ENCODE results near the gene EFCAB5. TPM values are rescaled to one million over a fixed set of nuclear protein-coding genes. Genes with fewer than 3 reads are reported as not detected.

The EFCAB5 gene
- polyA plus RNA-seq, 1 donor from 2014 or later, result 1.0 TPM

DNA sequence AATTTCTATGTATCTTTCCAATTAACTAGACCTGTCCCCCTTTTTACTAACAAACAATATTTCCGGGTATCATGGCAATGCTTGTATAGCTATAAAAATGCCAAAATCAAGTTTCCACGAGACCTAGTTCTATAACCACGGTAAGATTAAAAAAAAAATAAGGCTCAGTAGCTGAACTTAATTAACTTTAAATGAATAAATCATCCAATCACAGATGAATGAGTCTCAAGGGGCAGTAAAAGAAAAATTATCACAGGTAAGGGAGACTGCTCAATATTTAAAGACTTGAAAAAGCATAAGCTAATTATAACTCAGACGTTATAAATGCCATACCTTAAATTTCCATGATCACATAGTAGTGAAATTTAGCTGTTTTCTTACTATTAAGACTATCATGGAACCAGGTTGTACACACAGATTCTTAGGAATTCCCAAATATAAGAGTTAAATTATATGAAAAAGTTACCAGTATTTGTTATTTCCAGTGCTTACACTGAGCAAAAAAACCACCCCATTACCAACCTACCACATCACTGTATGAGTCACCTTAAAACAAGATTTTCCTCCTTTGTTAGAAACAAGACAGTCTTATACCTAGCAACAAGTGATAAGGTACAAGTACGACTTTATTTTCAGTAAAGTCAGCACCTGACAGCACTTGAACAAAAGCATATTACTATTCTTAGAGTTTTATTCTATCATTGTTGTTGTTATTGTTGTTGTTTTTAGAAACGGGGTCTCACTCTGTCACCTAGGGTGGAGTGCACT, 32.0 kb upstream of the EFCAB5 start:
- H3K36me3 ChIP-seq (ENCODE audit: insufficient read depth, low read length), result peaks cover 4% of the 10 kb centered on the region
- no peak overlapping the region for H3K4me2 ChIP-seq (ENCODE audit: low read length)
- H3K9me2 ChIP-seq (ENCODE audit: insufficient read depth, low read length), result no peaks in the 10 kb centered on the region
- no peak overlapping the region for H3K9ac ChIP-seq (ENCODE audit: low read length)
- H3K9me3 ChIP-seq (ENCODE audit: low read length), result peaks cover 8% of the 10 kb centered on the region
- TF ChIP-seq EP300 (conservative IDR thresholded peaks at IDR 0.05; ENCODE audit: poor library complexity, severe bottlenecking), result no peak
- TF ChIP-seq TAF1 (IDR thresholded peaks at IDR 0.05; ENCODE audit: low read depth), result no peak
- TF ChIP-seq, protein P1, sequence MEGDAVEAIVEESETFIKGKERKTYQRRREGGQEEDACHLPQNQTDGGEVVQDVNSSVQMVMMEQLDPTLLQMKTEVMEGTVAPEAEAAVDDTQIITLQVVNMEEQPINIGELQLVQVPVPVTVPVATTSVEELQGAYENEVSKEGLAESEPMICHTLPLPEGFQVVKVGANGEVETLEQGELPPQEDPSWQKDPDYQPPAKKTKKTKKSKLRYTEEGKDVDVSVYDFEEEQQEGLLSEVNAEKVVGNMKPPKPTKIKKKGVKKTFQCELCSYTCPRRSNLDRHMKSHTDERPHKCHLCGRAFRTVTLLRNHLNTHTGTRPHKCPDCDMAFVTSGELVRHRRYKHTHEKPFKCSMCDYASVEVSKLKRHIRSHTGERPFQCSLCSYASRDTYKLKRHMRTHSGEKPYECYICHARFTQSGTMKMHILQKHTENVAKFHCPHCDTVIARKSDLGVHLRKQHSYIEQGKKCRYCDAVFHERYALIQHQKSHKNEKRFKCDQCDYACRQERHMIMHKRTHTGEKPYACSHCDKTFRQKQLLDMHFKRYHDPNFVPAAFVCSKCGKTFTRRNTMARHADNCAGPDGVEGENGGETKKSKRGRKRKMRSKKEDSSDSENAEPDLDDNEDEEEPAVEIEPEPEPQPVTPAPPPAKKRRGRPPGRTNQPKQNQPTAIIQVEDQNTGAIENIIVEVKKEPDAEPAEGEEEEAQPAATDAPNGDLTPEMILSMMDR (IDR thresholded peaks at IDR 0.05; ENCODE audit: poor library complexity, severe bottlenecking), result no peak
- no peak for TF ChIP-seq RAD21 (conservative IDR thresholded peaks at IDR 0.05)
- TF ChIP-seq EZH2 (IDR thresholded peaks at IDR 0.05; ENCODE audit: borderline replicate concordance, insufficient read depth, low read length, poor library complexity, severe bottlenecking), result no peak
- no peak for TF ChIP-seq SMC3 (conservative IDR thresholded peaks at IDR 0.05; ENCODE audit: poor library complexity)
- TF ChIP-seq, protein P2, sequence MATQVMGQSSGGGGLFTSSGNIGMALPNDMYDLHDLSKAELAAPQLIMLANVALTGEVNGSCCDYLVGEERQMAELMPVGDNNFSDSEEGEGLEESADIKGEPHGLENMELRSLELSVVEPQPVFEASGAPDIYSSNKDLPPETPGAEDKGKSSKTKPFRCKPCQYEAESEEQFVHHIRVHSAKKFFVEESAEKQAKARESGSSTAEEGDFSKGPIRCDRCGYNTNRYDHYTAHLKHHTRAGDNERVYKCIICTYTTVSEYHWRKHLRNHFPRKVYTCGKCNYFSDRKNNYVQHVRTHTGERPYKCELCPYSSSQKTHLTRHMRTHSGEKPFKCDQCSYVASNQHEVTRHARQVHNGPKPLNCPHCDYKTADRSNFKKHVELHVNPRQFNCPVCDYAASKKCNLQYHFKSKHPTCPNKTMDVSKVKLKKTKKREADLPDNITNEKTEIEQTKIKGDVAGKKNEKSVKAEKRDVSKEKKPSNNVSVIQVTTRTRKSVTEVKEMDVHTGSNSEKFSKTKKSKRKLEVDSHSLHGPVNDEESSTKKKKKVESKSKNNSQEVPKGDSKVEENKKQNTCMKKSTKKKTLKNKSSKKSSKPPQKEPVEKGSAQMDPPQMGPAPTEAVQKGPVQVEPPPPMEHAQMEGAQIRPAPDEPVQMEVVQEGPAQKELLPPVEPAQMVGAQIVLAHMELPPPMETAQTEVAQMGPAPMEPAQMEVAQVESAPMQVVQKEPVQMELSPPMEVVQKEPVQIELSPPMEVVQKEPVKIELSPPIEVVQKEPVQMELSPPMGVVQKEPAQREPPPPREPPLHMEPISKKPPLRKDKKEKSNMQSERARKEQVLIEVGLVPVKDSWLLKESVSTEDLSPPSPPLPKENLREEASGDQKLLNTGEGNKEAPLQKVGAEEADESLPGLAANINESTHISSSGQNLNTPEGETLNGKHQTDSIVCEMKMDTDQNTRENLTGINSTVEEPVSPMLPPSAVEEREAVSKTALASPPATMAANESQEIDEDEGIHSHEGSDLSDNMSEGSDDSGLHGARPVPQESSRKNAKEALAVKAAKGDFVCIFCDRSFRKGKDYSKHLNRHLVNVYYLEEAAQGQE (IDR thresholded peaks at IDR 0.05; ENCODE audit: borderline replicate concordance), result no peak
- no peak for TF ChIP-seq MXI1 (conservative IDR thresholded peaks at IDR 0.05; ENCODE audit: poor library complexity, severe bottlenecking)
- TF ChIP-seq POLR2AphosphoS5 (IDR thresholded peaks at IDR 0.05), result no peak
- H3K79me2 ChIP-seq (replicated peaks; ENCODE audit: insufficient read depth, low read length), result peaks cover 59% of the 10 kb centered on the region
- H3F3A ChIP-seq (ENCODE audit: insufficient read depth, low read length, poor library complexity, severe bottlenecking), result peaks cover under 1% of the 10 kb centered on the region
- no peak overlapping the region for H3K27ac ChIP-seq (ENCODE audit: low read length)
- no peak overlapping the region for H2AFZ ChIP-seq (ENCODE audit: low read depth, low read length)
- H3K27me3 ChIP-seq (ENCODE audit: insufficient read depth, low read depth, low read length), result no peaks in the 10 kb centered on the region
- peaks cover 4% of the 10 kb centered on the region for H4K20me1 ChIP-seq (ENCODE audit: insufficient read depth)
- no peak overlapping the region for H3K4me3 ChIP-seq (ENCODE audit: low read length)

DNA sequence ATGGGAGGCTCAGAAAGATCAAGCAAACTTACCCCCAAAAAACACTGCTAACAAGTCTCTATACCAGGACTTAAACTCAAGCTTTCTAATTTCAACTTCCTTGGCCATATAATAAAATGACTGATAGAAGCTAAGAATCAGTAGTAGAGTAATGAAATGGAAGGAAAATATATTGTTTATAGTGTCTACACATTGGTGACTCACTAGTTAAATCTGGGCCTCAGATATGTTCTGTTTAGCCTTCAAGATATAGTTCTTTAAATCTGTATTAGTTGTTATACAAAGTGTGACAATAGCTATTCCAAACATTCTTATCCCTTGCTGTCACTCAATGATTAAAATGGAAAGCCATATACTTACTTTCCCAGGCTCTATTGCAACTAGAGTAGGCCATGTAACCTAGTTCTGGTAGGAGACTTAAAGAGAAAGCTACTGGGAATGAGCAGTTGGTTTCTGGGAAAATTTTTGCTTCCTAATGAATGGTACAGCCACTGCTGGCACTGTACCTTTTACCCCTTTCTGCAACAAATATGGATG, 29.7 kb upstream of the EFCAB5 start:
- no peak overlapping the region for H2AFZ ChIP-seq (ENCODE audit: low read depth, low read length)
- no peak overlapping the region for H3K4me3 ChIP-seq (ENCODE audit: low read length)
- peaks cover 5% of the 10 kb centered on the region for H3F3A ChIP-seq (ENCODE audit: insufficient read depth, low read length, poor library complexity, severe bottlenecking)
- H4K20me1 ChIP-seq (ENCODE audit: insufficient read depth), result peaks cover 4% of the 10 kb centered on the region
- no peaks in the 10 kb centered on the region for H3K36me3 ChIP-seq (ENCODE audit: insufficient read depth, low read length)
- H3K9ac ChIP-seq (ENCODE audit: low read length), result no peak overlapping the region
- peaks cover 46% of the 10 kb centered on the region for H3K79me2 ChIP-seq (replicated peaks; ENCODE audit: insufficient read depth, low read length)
- H3K27ac ChIP-seq (ENCODE audit: low read length), result no peak overlapping the region
- H3K9me3 ChIP-seq (ENCODE audit: low read length), result no peaks in the 10 kb centered on the region
- no peaks in the 10 kb centered on the region for H3K9me2 ChIP-seq (ENCODE audit: insufficient read depth, low read length)
- TF ChIP-seq MXI1 (conservative IDR thresholded peaks at IDR 0.05; ENCODE audit: poor library complexity, severe bottlenecking) (no peak), EZH2 (IDR thresholded peaks at IDR 0.05; ENCODE audit: borderline replicate concordance, insufficient read depth, low read length, poor library complexity, severe bottlenecking) (no peak), RAD21 (conservative IDR thresholded peaks at IDR 0.05) (no peak), EP300 (conservative IDR thresholded peaks at IDR 0.05; ENCODE audit: poor library complexity, severe bottlenecking) (no peak), POLR2AphosphoS5 (IDR thresholded peaks at IDR 0.05) (no peak), TAF1 (IDR thresholded peaks at IDR 0.05; ENCODE audit: low read depth) (no peak), SMC3 (conservative IDR thresholded peaks at IDR 0.05; ENCODE audit: poor library complexity) (no peak)
- TF ChIP-seq, protein P2 (IDR thresholded peaks at IDR 0.05; ENCODE audit: borderline replicate concordance), result no peak
- TF ChIP-seq, protein P1 (IDR thresholded peaks at IDR 0.05; ENCODE audit: poor library complexity, severe bottlenecking), result no peak
- H3K4me2 ChIP-seq (ENCODE audit: low read length), result no peak overlapping the region
- H3K27me3 ChIP-seq (ENCODE audit: insufficient read depth, low read depth, low read length), result no peaks in the 10 kb centered on the region

Data from neural cell (in vitro differentiated cells).